Natural killer cell treated with Interleukin-12 subunit alpha and Interleukin-12 subunit beta and Interleukin-15 and Interleukin-18, amount 100 ng/mL, for 72 hours (primary cell): Measurements from ENCODE around the gene FOXA2. TPM values are rescaled to one million over a fixed set of nuclear protein-coding genes. Genes with fewer than 3 reads are reported as not detected.

Experiments used
- ATAC-seq, 2 donors: fragments of 150-1000 bp; cut with Tn5 transposase in 1 of 2; sonication (Bioruptor Pico), chemical (Tn5 transposase) in 1 of 2; 2 replicates each; pipeline ENCODE4 v1.10.0; 2021
- DNase-seq: peaks from one replicate; pipeline ENCODE4 v3.0.0; 2022; ENCODE audit warnings: low spot score
- H3K27ac Mint-ChIP-seq, 2 donors: 1 replicate in 1 of 2; 2 replicates in 1 of 2; pipeline ENCODE4 v1.8.0; 2022; ENCODE audit warnings: mixed read lengths in 2 of 2, mild to moderate bottlenecking in 1 of 2, moderate library complexity in 1 of 2
- H3K27me3 Mint-ChIP-seq, 2 donors: 1 replicate in 1 of 2; 2 replicates in 1 of 2; pipeline ENCODE4 v1.8.0; 2022; ENCODE audit warnings: mixed read lengths in 2 of 2
- H3K36me3 Mint-ChIP-seq: one replicate; pipeline ENCODE4 v1.8.0; 2022; ENCODE audit warnings: mixed read lengths
- H3K4me1 Mint-ChIP-seq, 2 donors: 1 replicate in 1 of 2; 2 replicates in 1 of 2; pipeline ENCODE4 v1.8.0; 2022; ENCODE audit warnings: low read depth in 2 of 2, mixed read lengths in 2 of 2, mild to moderate bottlenecking in 1 of 2
- H3K4me3 Mint-ChIP-seq: one replicate; pipeline ENCODE4 v1.8.0; 2022; ENCODE audit warnings: mixed read lengths
- H3K9me3 Mint-ChIP-seq: 2 replicates; pipeline ENCODE4 v1.8.0; 2022; ENCODE audit warnings: mixed read lengths
- total RNA-seq, 2 donors: library from RNA; stranded (reverse); gene quantifications; one replicate each; pipeline ENCODE4 v1.2.3, GENCODE V29; 2022

FOXA2 gene
- not detected for total RNA-seq

DNA sequence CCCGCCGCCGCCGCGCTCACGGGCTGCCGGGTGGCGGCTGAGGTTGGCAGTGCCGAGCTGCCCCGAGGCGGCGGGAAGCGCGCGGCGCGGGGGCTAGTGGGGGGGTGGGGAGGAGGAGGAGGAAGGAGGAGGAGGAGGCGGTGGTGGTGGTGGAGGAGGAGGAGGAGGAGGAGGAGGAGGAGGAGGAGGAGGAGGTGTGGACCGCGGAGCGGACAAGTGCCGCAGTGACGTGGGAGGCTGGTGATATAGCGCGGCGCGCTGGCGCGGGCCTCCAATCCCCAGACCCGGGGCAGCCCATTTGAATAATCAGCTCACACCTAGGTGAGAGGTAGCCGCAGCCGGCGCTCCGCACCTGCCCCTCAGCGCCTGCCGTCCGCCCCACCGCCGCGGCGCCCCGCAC, at the start of gene FOXA2:
TSS of gene FOXA2 (minus strand) at position 51 of the 400 bp plus-strand sequence. CDS start 294 bp downstream, outside the sequence.
- H3K27me3 Mint-ChIP-seq: peaks cover 38 to 49% of the 10 kb centered on the region in 2 donors
- ATAC-seq: peak in 1 of 2 donors; percentile 24
- no peaks in the 10 kb centered on the region for H3K9me3 Mint-ChIP-seq
- no peak for DNase-seq
- no peak within 1 kb of the TSS for H3K4me3 Mint-ChIP-seq
- no peaks in the 10 kb centered on the region for H3K4me1 Mint-ChIP-seq
- H3K36me3 Mint-ChIP-seq: no peaks in the 10 kb centered on the region
- no peak within 1 kb of the TSS for H3K27ac Mint-ChIP-seq

DNA sequence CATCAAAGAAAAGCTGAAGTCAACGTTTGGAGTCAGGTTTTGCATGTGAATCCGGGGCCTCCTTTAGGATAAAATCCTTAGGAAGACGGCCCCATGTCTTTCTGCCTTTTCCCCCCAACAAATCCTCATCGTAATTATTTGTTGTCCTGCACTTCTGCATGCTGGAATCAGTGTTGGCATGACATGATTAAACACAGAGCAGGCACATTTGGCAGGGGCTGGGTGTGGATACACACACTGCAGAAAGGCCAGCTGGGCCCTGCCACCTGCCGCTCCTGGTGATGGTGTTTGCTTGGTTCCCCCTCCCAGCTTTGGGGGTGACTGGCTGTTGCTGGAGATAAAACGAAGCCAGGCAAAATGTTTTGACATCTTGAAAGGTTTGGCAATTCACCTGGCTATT, 46.3 kb upstream of the FOXA2 start:
- H3K4me1 Mint-ChIP-seq: no peaks in the 10 kb centered on the region
- no peak overlapping the region for H3K27ac Mint-ChIP-seq
- no peaks in the 10 kb centered on the region for H3K36me3 Mint-ChIP-seq
- H3K27me3 Mint-ChIP-seq: peaks cover 6% of the 10 kb centered on the region in 2 donors
- ATAC-seq (no peak), DNase-seq (no peak)
- H3K4me3 Mint-ChIP-seq: no peak overlapping the region
- H3K9me3 Mint-ChIP-seq: no peaks in the 10 kb centered on the region

DNA sequence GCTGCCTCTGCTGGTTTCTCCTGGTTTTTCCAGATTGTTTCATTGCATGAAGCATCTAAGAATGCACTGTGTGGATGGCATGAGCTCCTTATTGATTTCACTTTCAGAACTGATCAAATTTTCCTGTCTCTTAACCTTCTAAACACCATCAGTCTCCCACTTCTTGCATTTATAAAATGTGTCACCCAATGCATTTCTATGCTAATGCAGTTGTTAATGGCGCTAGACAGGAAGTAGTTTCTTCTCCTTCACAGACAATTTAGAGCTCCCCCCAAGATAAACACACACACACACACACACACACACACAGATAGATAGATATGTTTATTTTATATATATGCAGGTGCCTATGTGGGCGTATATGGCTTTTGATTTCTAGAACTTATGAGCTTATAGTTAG, 45.6 kb upstream of the FOXA2 start:
- no peak for ATAC-seq
- no peaks in the 10 kb centered on the region for H3K4me1 Mint-ChIP-seq
- DNase-seq: no peak
- no peaks in the 10 kb centered on the region for H3K9me3 Mint-ChIP-seq
- no peak overlapping the region for H3K4me3 Mint-ChIP-seq
- H3K36me3 Mint-ChIP-seq: no peaks in the 10 kb centered on the region
- H3K27me3 Mint-ChIP-seq: peaks cover 6% of the 10 kb centered on the region in 2 donors
- no peak overlapping the region for H3K27ac Mint-ChIP-seq

DNA sequence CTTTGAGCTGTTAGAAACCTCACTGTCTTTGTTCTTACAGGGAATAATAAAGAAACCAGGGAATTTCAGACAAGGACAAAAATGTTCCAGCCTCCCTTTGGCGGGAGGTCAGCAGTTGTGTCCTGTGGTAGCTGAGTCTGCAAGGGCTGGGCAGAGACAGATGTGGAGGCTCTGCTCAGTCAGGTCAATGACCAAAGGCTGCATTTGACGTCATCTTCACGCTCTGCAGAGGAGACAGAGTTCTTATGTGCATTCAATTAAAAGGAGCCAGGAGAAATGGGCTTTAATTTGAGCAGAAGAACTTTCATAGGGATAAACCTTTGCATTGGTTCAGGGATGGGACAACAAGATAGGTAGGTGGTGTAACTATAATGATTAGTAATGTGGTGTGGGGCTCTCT, 45.1 kb upstream of the FOXA2 start:
- DNase-seq: no peak
- ATAC-seq: no peak
- H3K27ac Mint-ChIP-seq: no peak overlapping the region
- no peak overlapping the region for H3K4me3 Mint-ChIP-seq
- no peaks in the 10 kb centered on the region for H3K4me1 Mint-ChIP-seq
- H3K36me3 Mint-ChIP-seq: no peaks in the 10 kb centered on the region
- no peaks in the 10 kb centered on the region for H3K9me3 Mint-ChIP-seq
- H3K27me3 Mint-ChIP-seq: peaks cover 6% of the 10 kb centered on the region in 2 donors

DNA sequence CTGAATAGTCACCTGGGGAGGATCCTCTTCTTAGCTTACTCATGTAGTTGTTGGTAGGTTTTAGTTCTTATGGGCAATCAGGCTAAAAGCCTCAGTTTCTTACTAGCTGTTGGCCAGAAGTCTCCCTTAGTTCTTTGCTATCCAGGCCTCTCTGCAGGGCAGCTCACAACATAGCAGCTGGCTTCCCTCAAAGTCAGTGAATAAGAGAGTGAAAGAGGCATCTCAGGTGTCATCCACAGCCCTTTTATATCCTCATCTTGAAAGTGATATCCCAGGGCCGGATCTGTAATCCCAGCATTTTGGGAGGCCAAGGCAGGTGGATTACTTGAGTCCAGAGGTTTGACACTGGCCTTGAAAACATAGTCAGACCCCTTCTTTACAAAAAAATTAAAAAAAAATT, 42.1 kb upstream of the FOXA2 start:
- ATAC-seq (no peak), DNase-seq (no peak)
- H3K27ac Mint-ChIP-seq: no peak overlapping the region
- no peak overlapping the region for H3K4me3 Mint-ChIP-seq
- H3K36me3 Mint-ChIP-seq: no peaks in the 10 kb centered on the region
- no peaks in the 10 kb centered on the region for H3K27me3 Mint-ChIP-seq
- no peaks in the 10 kb centered on the region for H3K4me1 Mint-ChIP-seq
- no peaks in the 10 kb centered on the region for H3K9me3 Mint-ChIP-seq

DNA sequence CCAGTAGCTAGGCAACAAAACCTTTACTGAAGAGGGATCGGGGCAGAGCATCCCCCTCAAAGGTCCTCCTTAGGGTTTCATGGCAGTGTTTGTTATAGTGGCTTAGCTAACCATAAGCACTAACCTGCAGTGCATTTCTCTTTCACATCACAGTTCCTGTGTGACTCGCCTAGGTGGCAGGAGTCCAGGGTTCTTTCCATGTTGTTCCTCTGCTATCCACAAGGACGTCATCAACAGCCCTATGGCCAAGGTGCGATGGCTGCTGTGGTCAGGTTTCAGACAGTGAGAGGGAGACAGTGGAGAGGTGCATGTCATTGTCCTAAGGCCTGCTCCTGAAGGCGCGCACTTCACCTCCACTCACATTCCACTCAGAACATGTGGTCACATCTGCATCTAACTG, 38.8 kb upstream of the FOXA2 start:
- DNase-seq (no peak), ATAC-seq (no peak)
- no peaks in the 10 kb centered on the region for H3K4me1 Mint-ChIP-seq
- H3K4me3 Mint-ChIP-seq: no peak overlapping the region
- H3K27me3 Mint-ChIP-seq: no peaks in the 10 kb centered on the region
- no peaks in the 10 kb centered on the region for H3K36me3 Mint-ChIP-seq
- H3K27ac Mint-ChIP-seq: no peak overlapping the region
- H3K9me3 Mint-ChIP-seq: peaks cover 4% of the 10 kb centered on the region

DNA sequence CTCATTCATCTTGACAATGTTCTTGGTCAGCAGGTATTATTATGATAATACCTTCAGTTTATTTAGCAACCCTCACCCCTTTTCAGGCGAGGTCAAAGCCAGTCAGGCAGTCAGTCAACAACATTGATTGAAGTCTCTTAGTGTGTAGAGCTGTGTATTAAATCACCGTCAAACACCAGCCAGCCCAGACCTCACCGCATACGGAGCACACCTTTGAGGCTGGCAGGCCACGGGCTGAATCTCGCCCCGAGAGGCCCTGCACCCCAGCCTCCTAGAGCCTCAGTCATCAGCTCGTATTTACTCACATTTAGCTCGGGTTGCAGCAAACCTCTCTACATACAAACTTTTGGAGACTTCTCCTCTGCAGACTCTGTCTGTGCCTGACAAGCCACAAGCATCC, 36.0 kb upstream of the FOXA2 start:
- ATAC-seq: no peak
- Mint-ChIP-seq H3K27ac (no peak overlapping the region), H3K4me1 (no peaks in the 10 kb centered on the region), H3K27me3 (peaks cover 6 to 9% of the 10 kb centered on the region in 2 donors), H3K9me3 (peaks cover 7% of the 10 kb centered on the region), H3K4me3 (no peak overlapping the region), H3K36me3 (no peaks in the 10 kb centered on the region)
- DNase-seq: no peak

DNA sequence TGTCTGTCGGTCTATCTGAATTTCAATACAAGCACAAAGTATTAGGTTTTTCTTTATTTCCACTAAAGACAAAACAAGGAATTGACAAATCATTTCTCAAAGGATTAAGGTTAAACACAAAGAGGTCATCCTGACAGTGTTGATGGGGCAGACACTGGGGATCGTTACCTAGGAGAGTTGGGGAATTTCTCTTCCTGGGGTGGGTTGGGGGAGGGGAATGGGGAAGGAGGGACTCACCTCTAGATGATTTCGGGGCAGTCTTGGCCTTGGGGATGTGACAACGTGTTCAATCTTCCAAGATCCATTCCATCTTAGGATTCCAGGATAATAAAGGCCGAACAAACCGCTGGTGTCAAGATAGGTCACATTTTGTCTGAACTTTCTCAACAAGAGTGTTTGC, 35.4 kb upstream of the FOXA2 start:
- ATAC-seq (no peak), DNase-seq (no peak)
- Mint-ChIP-seq H3K27me3 (peaks cover 6 to 9% of the 10 kb centered on the region in 2 donors), H3K9me3 (peaks cover 7% of the 10 kb centered on the region), H3K4me3 (no peak overlapping the region), H3K36me3 (no peaks in the 10 kb centered on the region), H3K27ac (no peak overlapping the region), H3K4me1 (no peaks in the 10 kb centered on the region)

DNA sequence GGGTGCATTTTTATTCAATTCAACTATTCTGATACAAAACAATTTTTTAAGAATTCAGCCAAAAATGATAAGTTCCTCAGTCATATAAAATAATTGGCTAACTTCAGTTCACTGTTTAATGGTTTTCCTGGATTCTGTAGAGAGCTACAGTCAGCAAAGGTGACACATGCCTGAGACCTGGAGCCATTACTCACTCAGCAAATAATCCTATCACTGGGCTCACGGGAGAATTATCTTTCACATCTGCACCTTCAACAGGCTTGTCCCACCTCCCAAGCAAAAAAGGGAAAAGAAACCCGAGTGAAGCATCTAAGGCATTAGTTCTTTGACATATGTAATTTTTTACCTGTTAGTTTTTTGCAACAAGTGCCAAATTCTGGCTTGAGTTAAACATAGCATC, 34.9 kb upstream of the FOXA2 start:
- DNase-seq: no peak
- no peaks in the 10 kb centered on the region for H3K4me1 Mint-ChIP-seq
- H3K9me3 Mint-ChIP-seq: peaks cover 7% of the 10 kb centered on the region
- no peak overlapping the region for H3K27ac Mint-ChIP-seq
- no peak overlapping the region for H3K4me3 Mint-ChIP-seq
- H3K36me3 Mint-ChIP-seq: no peaks in the 10 kb centered on the region
- no peak for ATAC-seq
- peaks cover 6 to 12% of the 10 kb centered on the region in 2 donors for H3K27me3 Mint-ChIP-seq

DNA sequence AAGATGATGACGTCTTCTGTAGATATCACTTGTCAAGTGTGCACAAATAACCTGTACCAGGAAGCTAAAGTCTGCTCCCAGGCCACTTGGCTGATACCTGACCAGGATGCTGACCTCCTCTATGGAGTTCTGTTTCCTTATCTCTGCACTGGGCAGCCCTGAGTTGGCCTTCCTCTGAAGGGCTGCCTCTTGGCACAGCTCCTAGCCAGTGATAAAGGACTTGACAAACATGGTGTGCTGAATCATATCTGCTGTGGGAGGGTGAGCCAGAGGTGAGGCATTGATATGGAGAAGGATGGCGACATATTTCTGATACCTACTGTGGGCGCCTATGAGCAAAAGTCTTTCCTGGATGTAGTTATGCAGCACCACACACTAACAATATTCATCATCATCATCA, 32.8 kb upstream of the FOXA2 start:
- Mint-ChIP-seq H3K4me1 (no peaks in the 10 kb centered on the region), H3K27me3 (peaks cover 13 to 17% of the 10 kb centered on the region in 2 donors), H3K27ac (no peak overlapping the region)

DNA sequence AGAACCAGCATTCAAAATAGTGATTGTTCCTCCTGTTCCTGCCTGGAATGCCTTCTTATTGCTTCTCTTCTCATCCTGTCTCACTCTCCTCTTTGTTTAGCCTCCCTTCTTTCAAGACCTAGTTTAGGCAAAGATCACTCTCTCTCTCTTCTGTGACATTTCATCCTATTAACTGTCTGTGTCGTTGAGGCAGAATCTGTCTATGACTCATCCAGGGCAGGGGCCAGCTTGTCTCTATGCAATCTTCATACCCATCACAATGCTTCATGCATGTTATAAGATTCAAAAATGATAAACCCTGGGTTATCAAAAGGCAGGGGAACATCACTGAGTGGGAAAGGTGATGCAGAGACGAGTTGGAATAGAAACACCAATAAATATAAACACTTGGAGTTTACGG, 32.2 kb upstream of the FOXA2 start:
- Mint-ChIP-seq H3K36me3 (no peaks in the 10 kb centered on the region), H3K9me3 (peaks cover 7% of the 10 kb centered on the region), H3K4me1 (no peaks in the 10 kb centered on the region), H3K4me3 (no peak overlapping the region), H3K27ac (no peak overlapping the region), H3K27me3 (peaks cover 13 to 17% of the 10 kb centered on the region in 2 donors)
- ATAC-seq (no peak), DNase-seq (no peak)

More for the DNA sequence above, 32.8 kb upstream of the FOXA2 start:
- no peak overlapping the region for H3K4me3 Mint-ChIP-seq
- ATAC-seq: no peak
- no peak for DNase-seq
- H3K36me3 Mint-ChIP-seq: no peaks in the 10 kb centered on the region
- H3K9me3 Mint-ChIP-seq: peaks cover 7% of the 10 kb centered on the region

DNA sequence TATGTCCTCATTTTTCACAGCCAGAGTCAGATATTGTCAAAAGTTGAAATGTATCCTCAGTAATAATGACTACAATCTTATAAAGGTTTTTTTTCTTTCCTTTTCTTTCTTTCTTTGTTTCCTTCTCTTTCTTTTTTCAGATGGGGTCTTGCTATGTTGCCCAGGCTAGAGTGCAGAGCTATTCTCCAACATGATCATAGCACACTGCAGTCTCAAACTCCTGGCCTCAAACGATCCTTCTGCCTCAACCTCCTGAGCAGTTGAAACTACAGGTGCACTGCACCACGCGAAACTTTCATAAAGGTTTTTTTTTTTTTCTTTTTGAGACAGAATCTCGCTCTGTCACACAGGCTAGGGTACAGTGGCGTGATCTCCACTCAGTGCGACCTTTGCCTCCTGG, 31.1 kb upstream of the FOXA2 start:
- no peaks in the 10 kb centered on the region for H3K4me1 Mint-ChIP-seq
- DNase-seq: no peak
- no peaks in the 10 kb centered on the region for H3K36me3 Mint-ChIP-seq
- no peak overlapping the region for H3K27ac Mint-ChIP-seq
- peaks cover 13 to 17% of the 10 kb centered on the region in 2 donors for H3K27me3 Mint-ChIP-seq
- no peak for ATAC-seq
- peaks cover 7% of the 10 kb centered on the region for H3K9me3 Mint-ChIP-seq
- H3K4me3 Mint-ChIP-seq: no peak overlapping the region

DNA sequence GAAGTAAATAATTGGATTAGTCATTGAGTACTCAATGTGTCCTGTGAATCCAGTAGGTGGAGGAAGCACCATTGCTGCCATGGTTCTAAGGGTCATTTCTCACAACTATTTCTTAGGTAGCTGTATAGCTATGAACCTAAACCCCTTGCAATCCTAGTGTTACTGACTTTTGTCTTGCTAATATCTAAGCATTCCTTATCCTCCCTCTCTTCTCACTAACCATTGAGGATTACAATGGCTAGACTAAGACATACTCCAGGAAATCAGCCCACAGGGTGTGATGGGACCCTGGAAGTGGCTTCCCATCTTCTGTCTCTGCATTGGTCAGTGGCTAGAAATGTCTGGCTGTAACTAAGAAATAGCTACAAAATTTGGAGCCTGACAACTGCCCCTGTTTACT, 27.3 kb upstream of the FOXA2 start:
- Mint-ChIP-seq H3K27ac (no peak overlapping the region), H3K27me3 (peaks cover 14 to 15% of the 10 kb centered on the region in 2 donors), H3K4me3 (no peak overlapping the region), H3K4me1 (no peaks in the 10 kb centered on the region), H3K36me3 (no peaks in the 10 kb centered on the region), H3K9me3 (peaks cover 2% of the 10 kb centered on the region)
- no peak for DNase-seq
- no peak for ATAC-seq

DNA sequence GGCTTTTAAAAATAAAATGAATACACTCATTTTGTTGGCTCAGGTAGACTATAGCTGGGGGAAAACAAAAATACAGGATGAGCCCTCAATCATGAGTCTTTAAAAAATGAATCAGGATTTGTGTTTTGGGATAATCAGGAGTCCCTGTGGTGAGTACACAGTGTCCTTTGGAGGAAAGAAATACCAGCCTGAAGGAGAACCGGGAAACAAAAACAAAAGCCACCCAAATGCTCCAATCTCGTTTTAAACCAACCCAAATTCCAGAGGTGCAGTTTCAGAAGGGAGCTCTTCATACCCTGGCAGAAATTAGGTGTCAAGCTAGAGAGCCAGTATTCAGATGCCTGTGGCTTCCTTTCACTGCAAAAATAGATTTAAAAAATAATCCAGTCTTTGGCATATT, 23.3 kb upstream of the FOXA2 start:
- Mint-ChIP-seq H3K36me3 (no peaks in the 10 kb centered on the region), H3K9me3 (no peaks in the 10 kb centered on the region), H3K27ac (no peak overlapping the region), H3K4me3 (no peak overlapping the region), H3K4me1 (no peaks in the 10 kb centered on the region), H3K27me3 (peaks cover 9 to 14% of the 10 kb centered on the region in 2 donors)
- no peak for ATAC-seq
- DNase-seq: no peak

DNA sequence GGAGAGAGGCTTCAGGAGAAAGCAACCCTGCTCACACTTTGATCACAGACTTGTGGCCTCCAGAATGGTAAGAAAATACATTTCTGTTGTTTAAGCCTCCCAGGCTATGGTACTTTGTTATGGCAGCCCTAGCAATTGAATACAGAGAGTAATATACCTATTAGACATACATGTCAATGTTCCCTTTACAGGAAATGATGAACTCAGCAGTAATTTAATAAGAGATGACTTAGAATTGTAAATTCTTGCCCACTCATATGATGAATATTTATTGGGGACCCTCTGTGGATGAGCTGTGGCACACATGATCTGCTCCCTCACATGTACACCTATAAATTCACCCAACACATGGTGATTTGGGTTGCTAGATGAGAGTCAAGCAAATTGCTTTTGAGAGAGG, 20.4 kb upstream of the FOXA2 start:
- Mint-ChIP-seq H3K4me3 (no peak overlapping the region), H3K27me3 (peaks cover 7 to 14% of the 10 kb centered on the region in 2 donors), H3K27ac (no peak overlapping the region), H3K4me1 (no peaks in the 10 kb centered on the region), H3K9me3 (no peaks in the 10 kb centered on the region), H3K36me3 (no peaks in the 10 kb centered on the region)
- DNase-seq: no peak
- no peak for ATAC-seq
